Measurements from ENCODE around the gene CCL2.
A peak's percentile ranks its signal among the peaks of the same experiment; 100 is the strongest.

CCL2 gene

GRCh38 chr17:34241062-34241461 is 14.0 kb upstream of the CCL2 start:
- DNase-seq (ENCODE audit: low spot score) = peak; percentile 51

GRCh38 chr17:34242587-34243363 is 12.3 kb upstream of the CCL2 start:
- DNase-seq (ENCODE audit: low spot score) = no peak

- no peak for DNase-seq (ENCODE audit: low spot score)
Observed at GRCh38 chr17:34243364-34244320, 11.4 kb upstream of the CCL2 start.

GRCh38 chr17:34245351-34245905 is 9.7 kb upstream of the CCL2 start:
- no peak for DNase-seq (ENCODE audit: low spot score)

- peak; percentile 46 for DNase-seq (ENCODE audit: low spot score)
Observed at GRCh38 chr17:34246446-34246845, 8.6 kb upstream of the CCL2 start.

- DNase-seq (ENCODE audit: low spot score) = no peak
Observed at GRCh38 chr17:34246881-34247280, 8.2 kb upstream of the CCL2 start.

GRCh38 chr17:34248511-34249024 is 6.5 kb upstream of the CCL2 start:
- no peak for DNase-seq (ENCODE audit: low spot score)

GRCh38 chr17:34249061-34249460 is 6.0 kb upstream of the CCL2 start:
- no peak for DNase-seq (ENCODE audit: low spot score)

- DNase-seq (ENCODE audit: low spot score) = no peak
Observed at GRCh38 chr17:34249478-34249877, 5.6 kb upstream of the CCL2 start.

GRCh38 chr17:34251186-34251585 is 3.9 kb upstream of the CCL2 start:
- DNase-seq (ENCODE audit: low spot score) = no peak

- DNase-seq (ENCODE audit: low spot score) = no peak
Observed at GRCh38 chr17:34252095-34252443, 3.0 kb upstream of the CCL2 start.

GRCh38 chr17:34252444-34253138 is 2.5 kb upstream of the CCL2 start:
- peak; percentile 66 for DNase-seq (ENCODE audit: low spot score)

GRCh38 chr17:34253139-34253525 is 2.0 kb upstream of the CCL2 start:
- DNase-seq (ENCODE audit: low spot score) = no peak

GRCh38 chr17:34254146-34254545 is 939 bp upstream of the CCL2 start:
- DNase-seq (ENCODE audit: low spot score) = no peak

- no peak for DNase-seq (ENCODE audit: low spot score)
Observed at GRCh38 chr17:34255381-34255732, 272 bp downstream of the CCL2 start.

GRCh38 chr17:34255841-34256240 is 756 bp downstream of the CCL2 start:
- no peak for DNase-seq (ENCODE audit: low spot score)

GRCh38 chr17:34257299-34257985 is 2.4 kb downstream of the CCL2 start:
- DNase-seq (ENCODE audit: low spot score) = no peak

GRCh38 chr17:34257986-34258326 is 2.9 kb downstream of the CCL2 start:
- DNase-seq (ENCODE audit: low spot score) = no peak

- DNase-seq (ENCODE audit: low spot score) = no peak
Observed at GRCh38 chr17:34259146-34259545, 4.1 kb downstream of the CCL2 start.

GRCh38 chr17:34260861-34261260 is 5.8 kb downstream of the CCL2 start:
- no peak for DNase-seq (ENCODE audit: low spot score)

- no peak for DNase-seq (ENCODE audit: low spot score)
Observed at GRCh38 chr17:34261568-34262337, 6.7 kb downstream of the CCL2 start.
